ENCODE measurements around the gene COL4A4.
"Not testable (repeated sequence)": the region's sequence is repeated elsewhere in the genome, so short reads cannot be mapped to it uniquely, and the experiment has no call there.

COL4A4 gene

DNA sequence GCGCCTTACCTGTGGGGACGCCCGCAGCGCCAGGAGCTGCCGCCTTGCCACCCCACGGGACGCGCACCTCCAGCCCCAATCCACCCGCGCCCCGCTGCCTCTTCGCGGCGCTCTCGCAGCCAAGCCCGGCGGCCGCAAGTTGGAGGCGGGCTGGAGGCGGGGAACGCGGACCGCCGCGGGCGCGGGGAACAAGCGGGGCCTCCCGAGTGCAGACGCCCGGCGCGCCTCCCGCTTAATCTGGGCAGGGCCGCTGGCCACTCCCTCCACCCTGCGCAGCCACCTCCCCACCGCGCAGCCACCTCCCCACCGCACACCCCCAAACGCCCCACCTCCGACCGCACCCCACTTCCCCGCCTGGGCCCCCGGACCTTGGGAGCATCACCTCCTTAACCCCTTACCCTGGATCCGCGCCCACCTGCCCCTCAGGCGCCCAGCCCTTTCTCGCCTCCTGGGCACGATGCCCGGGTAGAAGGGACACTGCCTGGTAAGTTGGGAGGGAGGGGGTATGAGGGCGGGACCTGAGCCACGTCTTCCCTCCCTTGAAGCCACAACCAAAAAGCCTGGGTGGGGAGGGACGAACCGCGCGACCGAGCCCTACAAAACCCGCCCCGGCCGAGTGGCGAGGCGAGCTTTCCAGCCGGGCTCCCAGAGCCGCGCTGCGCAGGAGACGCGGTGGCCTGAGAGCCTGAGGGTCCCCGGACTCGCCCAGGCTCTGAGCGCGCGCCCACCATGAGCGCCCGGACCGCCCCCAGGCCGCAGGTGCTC, at the start of gene COL4A4, which contains the start of gene COL4A3:
Gene COL4A4 (minus strand): TSS at position 208 of the 765 bp plus-strand sequence. CDS start 16,722 bp downstream, outside the sequence.
Gene COL4A3 (plus strand): TSS at position 627 of the 765 bp plus-strand sequence. CDS start 103 bp downstream, at position 730.
- DNase-seq, result no peak

DNA sequence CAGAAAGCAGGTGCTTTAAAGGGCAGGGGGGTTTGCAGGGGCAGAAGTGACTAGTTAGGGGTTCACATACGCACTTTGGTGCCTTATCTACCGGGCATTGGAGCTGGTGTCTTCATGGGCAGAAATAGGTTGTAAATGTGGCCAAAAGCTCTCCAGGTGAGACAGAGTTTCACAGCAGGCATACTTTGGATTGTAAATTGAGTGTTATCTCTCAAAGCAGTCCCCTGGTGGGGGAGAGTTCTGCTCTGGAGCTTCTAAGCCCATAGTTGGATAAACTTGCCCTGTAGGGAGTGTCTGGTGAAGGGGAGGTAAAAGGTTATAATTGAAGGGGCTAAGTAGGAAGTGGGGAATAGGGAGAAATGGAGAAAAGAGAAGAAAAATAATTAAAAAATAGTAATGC, 43.6 kb upstream of the COL4A4 start:
- no peak for DNase-seq

DNA sequence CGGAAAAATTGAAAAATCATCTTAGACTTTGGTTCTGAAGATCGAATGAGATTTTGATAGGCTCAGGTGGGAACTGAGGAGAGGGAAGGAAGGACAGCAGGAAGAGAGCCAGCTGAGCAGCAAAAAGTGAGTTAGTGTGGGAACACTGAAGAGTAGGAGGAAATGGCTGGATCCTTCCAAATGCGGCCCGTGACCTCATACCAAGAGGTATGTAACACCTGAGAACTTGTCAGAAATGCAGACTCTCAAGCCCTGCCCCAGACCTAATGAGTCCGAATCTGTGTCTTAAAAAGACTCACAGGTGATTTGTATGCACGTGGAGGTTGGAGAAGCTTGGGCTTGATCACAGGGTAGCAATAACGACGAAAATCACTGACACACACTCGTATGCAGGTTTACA, 42.4 kb upstream of the COL4A4 start:
- DNase-seq, result no peak

DNA sequence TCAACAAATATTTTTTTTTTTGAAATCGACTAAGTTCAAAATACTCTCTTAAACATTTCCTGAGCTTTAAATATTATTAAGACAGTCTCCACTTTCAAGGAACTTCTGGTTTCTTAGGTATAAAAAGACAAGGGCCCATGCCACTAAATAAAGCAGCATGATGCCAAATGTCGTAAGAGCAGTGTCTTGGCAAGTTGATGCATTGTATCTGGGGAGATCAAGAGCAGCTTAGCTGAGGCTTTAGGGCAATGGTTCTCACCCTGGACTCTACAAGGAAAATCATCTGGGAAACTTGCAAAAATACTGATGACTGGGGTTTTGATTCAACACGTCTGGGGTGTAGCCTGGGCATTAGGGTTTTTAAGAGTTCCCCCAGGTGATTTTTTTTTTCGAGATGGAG, 41.7 kb upstream of the COL4A4 start:
- no peak for DNase-seq

GRCh38 chr2:227204452-227204851, 40.4 kb upstream of the COL4A4 start:
- no peak for DNase-seq

GRCh38 chr2:227201771-227202170, 37.8 kb upstream of the COL4A4 start:
- no peak for DNase-seq

- no peak for DNase-seq
Measured at GRCh38 chr2:227198866-227199265, 34.9 kb upstream of the COL4A4 start.

- no peak for DNase-seq
Measured at GRCh38 chr2:227194219-227194618, 30.2 kb upstream of the COL4A4 start.

- DNase-seq, result no peak
Measured at GRCh38 chr2:227192491-227192890, 28.5 kb upstream of the COL4A4 start.

DNA sequence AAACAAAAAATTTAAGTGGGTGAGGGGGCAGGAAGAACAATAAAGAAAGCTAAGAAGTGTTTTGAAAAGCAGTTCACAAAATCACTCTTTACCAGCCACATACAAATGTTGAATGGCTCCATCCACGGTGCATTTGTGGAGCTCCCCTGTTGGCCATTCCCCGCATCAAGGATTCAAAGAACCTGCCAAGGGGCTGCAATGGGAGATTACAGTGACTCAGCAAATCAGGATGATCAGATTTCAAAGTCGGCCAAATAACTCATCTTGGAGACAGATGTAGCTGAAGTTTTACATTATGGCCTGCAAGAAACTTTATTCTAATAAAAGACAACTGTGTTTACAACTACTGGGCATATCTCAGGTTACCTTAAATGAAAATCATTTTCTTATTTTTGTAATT, 27.4 kb upstream of the COL4A4 start:
- no peak for DNase-seq

- DNase-seq, result no peak
Measured at GRCh38 chr2:227188292-227188691, 24.3 kb upstream of the COL4A4 start.

- DNase-seq, result no peak
Measured at GRCh38 chr2:227186751-227187150, 22.7 kb upstream of the COL4A4 start.

- no peak for DNase-seq
Measured at GRCh38 chr2:227185615-227186232, 21.7 kb upstream of the COL4A4 start.

GRCh38 chr2:227183657-227184367, 19.8 kb upstream of the COL4A4 start:
- no peak for DNase-seq

DNA sequence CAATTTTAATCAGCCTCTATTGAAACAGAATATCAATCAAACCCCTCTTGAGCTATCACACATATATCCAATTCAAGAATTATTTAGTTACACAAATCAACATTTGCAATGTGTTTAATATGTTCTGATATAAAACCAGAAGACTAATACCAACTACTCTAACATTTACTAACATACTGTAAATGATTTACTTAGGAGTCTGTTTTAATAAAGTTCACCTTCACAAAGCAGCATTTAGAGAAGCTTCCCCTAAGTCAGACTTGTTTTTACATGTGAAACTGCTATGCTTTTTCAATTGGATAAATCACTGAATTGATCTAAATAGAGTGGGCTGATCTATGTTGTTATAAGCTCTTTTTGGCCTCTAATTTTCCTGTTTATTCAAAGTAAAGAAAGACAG, 18.8 kb upstream of the COL4A4 start:
- no peak for DNase-seq

- no peak for DNase-seq
Measured at GRCh38 chr2:227180770-227181169, 16.8 kb upstream of the COL4A4 start.

- no peak for DNase-seq
Measured at GRCh38 chr2:227179988-227180685, 16.1 kb upstream of the COL4A4 start.

- DNase-seq, result no peak
Measured at GRCh38 chr2:227177592-227178336, 13.8 kb upstream of the COL4A4 start.

DNA sequence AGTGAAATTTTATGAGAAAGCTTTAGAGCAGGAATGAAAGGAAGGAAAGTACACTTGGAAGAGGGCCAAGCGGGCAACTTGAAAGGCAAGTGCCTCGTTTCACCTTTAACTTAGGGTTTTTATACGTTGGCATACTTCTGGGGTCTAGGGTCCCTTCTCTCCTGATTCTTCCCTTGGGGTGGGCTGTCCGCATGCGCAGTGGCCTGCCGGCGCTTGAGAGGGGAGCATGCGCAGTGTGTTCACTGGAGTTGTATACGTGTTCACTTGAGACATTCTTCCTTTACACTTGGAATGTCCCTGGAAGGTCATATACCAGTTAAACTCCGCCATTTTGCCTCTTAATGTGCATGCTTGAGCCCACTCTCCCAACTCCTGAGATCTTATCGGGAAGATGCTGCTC, 7.8 kb upstream of the COL4A4 start:
- not testable (repeated sequence) for DNase-seq

- no peak for DNase-seq
Measured at GRCh38 chr2:227164763-227165291, 822 bp upstream of the COL4A4 start.

GRCh38 chr2:227163485-227163997, 464 bp downstream of the COL4A4 start:
- no peak for DNase-seq

DNA sequence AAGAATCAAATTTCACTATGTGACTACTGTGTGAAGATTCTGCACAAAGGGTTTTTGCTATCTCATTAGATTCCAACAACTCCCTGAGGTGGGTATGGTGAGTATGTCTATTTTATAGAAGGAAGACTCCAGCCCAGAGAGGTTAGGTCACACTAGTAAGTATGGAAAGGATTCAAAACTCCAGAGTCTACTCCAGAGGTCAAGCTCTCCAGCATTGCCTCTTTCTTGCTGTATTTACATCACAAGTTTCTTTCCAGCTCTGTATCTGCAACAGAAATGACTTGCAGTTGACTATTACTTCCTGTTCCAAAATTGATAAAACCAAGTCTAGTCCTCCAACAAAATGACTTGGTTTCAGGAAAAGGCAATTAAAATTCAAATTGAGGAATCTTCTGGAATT, 2.1 kb downstream of the COL4A4 start:
- DNase-seq, result no peak
